Measurements from ENCODE around the gene SUN5.

SUN5 gene

GRCh38 chr20:33026779-33027759 lies 22.8 kb upstream of the SUN5 start:
- DNase-seq (ENCODE audit: low spot score) = no peak

GRCh38 chr20:33026072-33026778 lies 22.0 kb upstream of the SUN5 start:
- no peak for DNase-seq (ENCODE audit: low spot score)

GRCh38 chr20:33025318-33025876 lies 21.2 kb upstream of the SUN5 start:
- no peak for DNase-seq (ENCODE audit: low spot score)

DNA sequence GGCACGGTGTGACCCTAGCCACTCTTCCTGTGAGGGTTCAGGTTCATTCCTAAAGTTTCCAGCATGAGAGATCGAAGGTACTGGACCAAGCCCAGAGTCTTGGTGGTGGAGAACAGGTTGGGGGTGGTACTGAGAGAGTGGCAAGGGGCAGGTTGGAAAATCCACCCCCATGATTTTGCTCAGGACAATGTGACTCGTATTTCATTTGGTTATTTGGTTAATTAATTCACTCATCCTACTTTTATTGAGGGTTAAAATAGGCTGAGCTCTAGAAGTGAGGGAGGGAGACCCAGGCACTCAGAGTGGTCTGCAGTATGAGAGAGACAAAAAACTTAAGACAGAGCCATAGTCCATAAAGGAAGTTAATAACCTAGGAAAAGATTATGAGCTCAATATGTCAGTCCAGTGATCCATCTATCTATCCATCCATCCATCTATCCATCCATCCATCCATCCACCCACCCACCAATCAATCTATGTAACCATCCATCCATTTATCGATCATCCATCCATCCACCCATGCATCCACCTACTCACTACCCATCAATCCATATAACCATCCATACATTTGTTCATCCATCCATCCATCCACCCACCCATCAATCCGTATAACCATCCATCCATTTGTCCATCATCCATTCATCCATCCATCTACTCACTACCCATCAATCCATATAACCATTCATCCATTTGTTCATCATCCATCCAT lies 20.5 kb upstream of the SUN5 start:
- no peak for DNase-seq (ENCODE audit: low spot score)

DNA sequence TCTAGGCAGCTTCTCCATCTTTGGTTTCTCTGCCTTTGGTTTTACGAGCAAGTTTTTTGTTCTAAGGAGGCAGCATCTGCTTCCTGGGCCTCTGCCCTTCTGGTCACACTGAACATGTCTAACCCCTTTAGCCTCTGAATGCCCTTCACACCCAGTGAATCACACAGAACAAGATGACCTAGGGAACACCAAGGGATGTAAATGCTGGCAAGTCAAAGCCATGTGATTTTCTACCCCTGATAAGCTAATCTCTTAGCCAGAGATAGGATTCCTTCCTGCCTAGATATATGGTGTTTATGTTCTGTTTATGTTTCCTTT lies 20.0 kb upstream of the SUN5 start:
- no peak for DNase-seq (ENCODE audit: low spot score)

GRCh38 chr20:33023439-33024242 lies 19.4 kb upstream of the SUN5 start:
- no peak for DNase-seq (ENCODE audit: low spot score)

GRCh38 chr20:33022694-33023438 lies 18.6 kb upstream of the SUN5 start:
- DNase-seq (ENCODE audit: low spot score) = no peak

DNA sequence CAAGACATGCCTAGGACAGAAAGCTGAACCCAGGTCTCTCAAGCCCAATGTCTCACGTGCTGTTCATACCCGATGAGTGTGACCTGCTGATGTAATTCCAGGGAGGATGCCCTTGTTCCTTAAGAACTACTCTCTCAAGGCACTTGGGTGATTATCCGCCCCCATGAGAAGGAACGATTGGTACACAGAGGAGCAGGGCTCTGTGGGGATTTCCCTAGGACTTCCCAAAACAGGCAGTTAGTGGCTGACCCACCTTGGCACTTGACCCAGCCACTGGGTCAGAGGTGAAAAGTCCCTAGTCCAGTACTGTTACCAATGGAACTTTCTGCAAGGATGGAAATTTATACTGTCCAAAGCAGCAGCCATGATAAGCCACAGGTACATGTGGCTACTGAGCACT lies 18.1 kb upstream of the SUN5 start:
- DNase-seq (ENCODE audit: low spot score) = no peak

GRCh38 chr20:33021879-33022278 lies 17.6 kb upstream of the SUN5 start:
- DNase-seq (ENCODE audit: low spot score) = no peak

GRCh38 chr20:33020278-33021161 lies 16.3 kb upstream of the SUN5 start:
- DNase-seq (ENCODE audit: low spot score) = no peak

DNA sequence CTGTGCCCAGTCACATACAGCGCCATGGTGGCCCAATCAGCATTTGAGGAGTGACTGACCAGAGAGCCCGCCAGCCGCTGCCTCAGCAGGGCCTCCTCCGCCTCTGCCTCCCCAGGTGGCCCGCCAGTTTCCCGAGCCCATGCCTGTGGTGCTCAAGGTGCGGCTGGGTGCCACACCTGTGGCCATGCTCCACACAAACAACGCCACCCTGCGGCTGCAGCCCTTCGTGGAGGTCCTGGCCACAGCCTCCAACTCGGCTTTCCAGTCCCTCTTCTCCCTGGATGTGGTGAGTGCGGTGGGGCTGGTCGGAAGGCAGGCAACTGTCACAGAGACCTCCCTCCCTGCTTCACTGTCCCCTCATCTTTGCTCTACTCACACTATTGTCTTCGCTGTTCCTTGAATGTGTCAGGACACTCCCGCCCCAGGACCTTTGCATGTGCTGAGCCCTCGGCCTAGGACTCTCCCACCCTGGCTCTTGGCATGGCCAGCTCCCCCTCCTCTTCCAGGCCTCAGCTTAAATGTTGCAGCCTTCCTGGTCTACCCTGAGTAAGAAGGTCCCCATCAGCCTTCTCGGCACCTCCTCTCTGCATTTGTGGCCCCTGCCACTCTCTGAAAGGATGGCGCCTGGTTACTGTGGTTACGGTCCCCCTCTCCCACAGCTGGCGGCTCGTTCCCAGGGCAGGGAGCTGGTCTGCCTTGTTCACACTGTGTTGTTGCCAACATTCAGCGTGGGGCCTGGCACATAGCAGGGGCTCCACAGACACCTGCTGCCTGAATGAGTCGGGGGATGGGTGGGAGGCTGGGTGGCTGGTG lies 15.4 kb upstream of the SUN5 start:
- no peak for DNase-seq (ENCODE audit: low spot score)

- DNase-seq (ENCODE audit: low spot score) = no peak
These were observed 14.1 kb upstream of the SUN5 start for GRCh38 chr20:33018169-33018931.

DNA sequence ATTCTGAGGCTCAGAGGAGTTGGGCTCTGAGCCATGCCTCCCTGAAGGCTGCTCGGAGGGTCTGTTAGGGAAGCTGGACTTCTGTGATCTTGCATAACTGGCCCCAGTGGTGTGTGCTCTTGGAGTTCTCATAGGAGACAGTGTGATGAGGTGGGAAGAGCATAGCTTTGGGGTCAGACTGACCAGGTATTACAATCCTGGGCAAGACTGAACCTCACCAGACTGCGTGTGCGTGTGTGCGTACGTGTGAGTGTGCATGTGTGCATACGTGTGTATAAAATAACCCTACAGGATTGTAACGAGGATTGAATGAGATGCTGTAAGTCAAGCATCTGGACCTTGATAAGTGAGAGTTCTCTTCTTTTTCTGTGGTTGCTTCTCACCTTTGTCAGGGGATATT lies 13.3 kb upstream of the SUN5 start:
- no peak for DNase-seq (ENCODE audit: low spot score)

- no peak for DNase-seq (ENCODE audit: low spot score)
These were observed 12.4 kb upstream of the SUN5 start for GRCh38 chr20:33016581-33017109.

DNA sequence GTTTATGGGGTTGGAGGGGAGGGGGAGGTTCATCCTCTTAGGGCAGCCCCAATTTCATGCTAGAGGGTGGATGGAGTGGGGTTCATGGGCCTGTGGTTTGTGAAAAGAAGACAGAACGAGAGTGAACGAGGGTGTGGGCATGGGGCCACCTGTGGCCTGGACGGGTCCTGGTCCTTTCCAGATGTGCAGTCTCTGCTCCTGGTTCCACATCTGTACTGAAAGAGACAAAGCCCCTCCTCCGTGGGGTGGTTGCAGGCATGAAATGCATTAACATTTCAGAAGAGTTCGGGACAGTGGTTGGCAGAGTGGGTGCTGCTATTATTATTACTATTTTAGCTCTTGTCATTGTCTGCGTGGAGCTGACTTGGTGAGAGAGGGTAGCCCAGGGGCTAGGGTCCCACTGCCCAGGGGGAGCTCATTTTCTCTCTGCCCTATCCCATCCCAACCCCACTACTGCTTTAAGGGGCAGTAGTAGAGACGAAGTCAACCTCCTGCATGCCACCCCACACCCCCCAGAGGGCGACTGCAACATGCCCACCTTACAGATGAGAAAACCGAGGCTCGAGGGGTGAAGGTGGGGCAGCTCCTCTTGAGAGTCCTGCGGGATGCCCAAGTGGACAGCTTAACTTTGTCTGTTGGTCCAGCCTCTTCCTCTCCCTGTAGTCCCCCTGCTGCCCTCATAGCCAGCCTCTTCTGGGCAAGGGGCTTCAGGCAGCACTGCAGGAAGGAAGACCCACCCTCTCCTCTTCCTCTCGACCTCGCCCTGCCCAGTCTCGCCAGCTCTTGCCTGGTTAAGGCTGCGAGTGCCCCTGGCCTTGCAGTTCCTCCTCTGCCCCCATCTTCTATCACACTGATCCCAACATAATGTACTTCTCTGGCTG lies 11.7 kb upstream of the SUN5 start:
- no peak for DNase-seq (ENCODE audit: low spot score)

DNA sequence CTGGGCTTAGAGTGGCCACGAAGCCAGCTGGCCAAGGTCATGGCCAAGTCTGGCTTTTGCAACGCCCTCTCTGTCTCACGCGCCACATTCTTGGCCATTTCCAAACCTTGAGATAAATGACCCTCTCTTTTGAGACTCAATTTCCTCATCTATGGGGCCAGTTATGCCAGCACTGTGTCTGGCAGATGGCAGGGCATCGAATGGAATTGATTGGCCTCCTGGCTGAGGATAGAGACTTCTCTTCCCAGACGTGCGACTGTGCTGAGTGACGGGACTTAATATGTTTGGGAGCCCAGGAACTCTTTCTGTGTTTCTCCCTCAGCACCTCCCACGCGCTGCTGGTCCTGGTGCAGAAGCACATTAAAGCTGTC lies 10.9 kb upstream of the SUN5 start:
- DNase-seq (ENCODE audit: low spot score) = no peak
